Nephron progenitor cell (in vitro differentiated cells): ENCODE results near the gene ATP2A1.
A peak's percentile ranks its signal among the peaks of the same experiment; 100 is the strongest.

ENCODE experiments used
- DNase-seq: peaks from one replicate; pipeline ENCODE4 v3.0.0; 2021
- H3K27ac Mint-ChIP-seq: 2 replicates; pipeline ENCODE4 v1.8.0; 2021; ENCODE audit warnings: mild to moderate bottlenecking, moderate library complexity, mixed read lengths
- H3K27me3 Mint-ChIP-seq: 2 replicates; pipeline ENCODE4 v1.8.0; 2021; ENCODE audit warnings: mild to moderate bottlenecking, low read depth, mixed read lengths; ENCODE audit not compliant: poor library complexity
- H3K36me3 Mint-ChIP-seq: 2 replicates; pipeline ENCODE4 v1.8.0; 2021; ENCODE audit warnings: low read depth, mixed read lengths
- H3K4me1 Mint-ChIP-seq: 2 replicates; pipeline ENCODE4 v1.8.0; 2021; ENCODE audit warnings: mixed read lengths
- H3K4me3 Mint-ChIP-seq: 2 replicates; pipeline ENCODE4 v1.8.0; 2021; ENCODE audit warnings: mild to moderate bottlenecking, moderate library complexity, mixed read lengths
- H3K9me3 Mint-ChIP-seq: 2 replicates; pipeline ENCODE4 v1.8.0; 2021; ENCODE audit warnings: mild to moderate bottlenecking, moderate library complexity, mixed read lengths
- TF ChIP-seq, protein P1 (sequence below): fragments of 200-600 bp; sonication (generic); IDR thresholded peaks from 2 replicates; pipeline ENCODE4 v1.5.0; 2021; ENCODE audit warnings: antibody characterized with exemption

The ATP2A1 gene

DNA sequence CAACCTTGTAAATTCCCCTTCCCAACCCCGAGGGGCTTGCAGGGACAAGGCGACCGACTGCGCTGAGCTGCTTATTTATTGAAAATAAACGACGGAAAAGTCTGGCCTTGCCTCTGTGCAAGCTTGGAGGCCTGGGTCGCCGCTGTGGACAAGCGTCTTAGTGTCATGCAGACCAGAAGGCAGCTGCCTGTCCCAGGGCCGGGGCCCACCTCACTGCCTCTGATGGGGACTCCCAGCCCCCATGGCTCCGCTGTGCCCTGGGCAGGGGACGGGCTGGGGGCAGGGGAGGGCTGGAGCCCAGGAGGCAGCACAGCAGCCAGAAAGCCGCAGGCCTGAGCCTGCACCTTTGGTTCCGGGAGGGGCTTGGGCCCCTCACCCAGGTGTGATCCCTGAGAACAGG is 26.1 kb downstream of the ATP2A1 start:
- Mint-ChIP-seq H3K9me3 (no peaks in the 10 kb centered on the region), H3K36me3 (no peaks in the 10 kb centered on the region), H3K4me3 (no peak overlapping the region), H3K27ac (peak overlapping the region; percentile 79), H3K4me1 (peaks cover 11% of the 10 kb centered on the region), H3K27me3 (peaks cover 3% of the 10 kb centered on the region)
- TF ChIP-seq, protein P1, sequence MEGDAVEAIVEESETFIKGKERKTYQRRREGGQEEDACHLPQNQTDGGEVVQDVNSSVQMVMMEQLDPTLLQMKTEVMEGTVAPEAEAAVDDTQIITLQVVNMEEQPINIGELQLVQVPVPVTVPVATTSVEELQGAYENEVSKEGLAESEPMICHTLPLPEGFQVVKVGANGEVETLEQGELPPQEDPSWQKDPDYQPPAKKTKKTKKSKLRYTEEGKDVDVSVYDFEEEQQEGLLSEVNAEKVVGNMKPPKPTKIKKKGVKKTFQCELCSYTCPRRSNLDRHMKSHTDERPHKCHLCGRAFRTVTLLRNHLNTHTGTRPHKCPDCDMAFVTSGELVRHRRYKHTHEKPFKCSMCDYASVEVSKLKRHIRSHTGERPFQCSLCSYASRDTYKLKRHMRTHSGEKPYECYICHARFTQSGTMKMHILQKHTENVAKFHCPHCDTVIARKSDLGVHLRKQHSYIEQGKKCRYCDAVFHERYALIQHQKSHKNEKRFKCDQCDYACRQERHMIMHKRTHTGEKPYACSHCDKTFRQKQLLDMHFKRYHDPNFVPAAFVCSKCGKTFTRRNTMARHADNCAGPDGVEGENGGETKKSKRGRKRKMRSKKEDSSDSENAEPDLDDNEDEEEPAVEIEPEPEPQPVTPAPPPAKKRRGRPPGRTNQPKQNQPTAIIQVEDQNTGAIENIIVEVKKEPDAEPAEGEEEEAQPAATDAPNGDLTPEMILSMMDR = no peak
- DNase-seq = no peak

DNA sequence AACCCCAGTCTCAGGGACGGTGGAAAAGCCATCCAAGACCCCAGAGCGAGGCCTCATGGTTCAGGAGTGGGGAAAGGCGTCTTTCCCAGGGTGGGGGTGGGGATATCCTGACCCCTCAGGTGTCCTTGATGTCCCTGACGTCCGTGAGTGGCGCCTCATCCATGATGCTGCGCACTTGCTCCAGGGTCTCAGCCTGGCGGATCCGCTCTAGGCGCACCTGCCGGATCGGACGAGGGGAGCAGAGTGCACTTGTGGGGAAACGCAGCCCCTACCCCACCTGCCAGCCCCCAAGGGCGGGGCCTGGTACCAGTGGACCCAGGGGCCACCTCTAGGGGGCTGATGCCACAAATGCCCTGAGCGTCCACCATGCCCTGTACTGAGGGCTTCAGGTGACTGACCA is 26.5 kb downstream of the ATP2A1 start:
- TF ChIP-seq, protein P1 = no peak
- peaks cover 11% of the 10 kb centered on the region for H3K4me1 Mint-ChIP-seq
- no peak overlapping the region for H3K4me3 Mint-ChIP-seq
- DNase-seq = no peak
- H3K9me3 Mint-ChIP-seq = no peaks in the 10 kb centered on the region
- H3K27me3 Mint-ChIP-seq = peaks cover 3% of the 10 kb centered on the region
- no peaks in the 10 kb centered on the region for H3K36me3 Mint-ChIP-seq
- peak overlapping the region; percentile 90 for H3K27ac Mint-ChIP-seq

DNA sequence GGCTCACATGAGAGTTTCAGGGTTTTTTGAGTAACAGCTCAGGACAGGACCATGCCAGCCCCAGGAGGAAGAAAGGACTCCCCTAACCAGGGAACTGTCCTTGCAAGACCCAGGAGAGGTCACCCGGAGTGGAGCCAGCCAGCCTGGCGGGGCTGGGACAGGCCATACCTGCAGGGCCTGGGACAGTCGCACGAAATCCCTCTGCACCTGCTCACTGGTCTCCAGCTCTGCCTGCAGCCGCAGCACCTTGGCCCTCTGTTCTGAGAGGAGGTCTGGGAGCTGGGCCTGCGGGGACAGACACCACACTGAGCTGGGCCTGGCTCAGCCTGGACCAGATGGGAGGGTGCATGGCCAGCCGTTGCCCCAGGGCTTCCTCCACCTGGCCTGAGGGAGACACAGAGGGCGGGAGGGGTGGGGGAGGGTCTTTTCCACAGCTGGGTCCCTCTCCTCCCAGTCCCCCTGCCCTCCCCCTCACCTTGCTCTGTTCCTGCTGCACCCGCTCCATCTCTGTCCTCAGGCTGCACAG is 27.0 kb downstream of the ATP2A1 start:
- no peak overlapping the region for H3K4me3 Mint-ChIP-seq
- peaks cover 3% of the 10 kb centered on the region for H3K27me3 Mint-ChIP-seq
- no peaks in the 10 kb centered on the region for H3K36me3 Mint-ChIP-seq
- peak overlapping the region; percentile 90 for H3K27ac Mint-ChIP-seq
- no peaks in the 10 kb centered on the region for H3K9me3 Mint-ChIP-seq
- TF ChIP-seq, protein P1 = no peak
- H3K4me1 Mint-ChIP-seq = peaks cover 14% of the 10 kb centered on the region
- no peak for DNase-seq

DNA sequence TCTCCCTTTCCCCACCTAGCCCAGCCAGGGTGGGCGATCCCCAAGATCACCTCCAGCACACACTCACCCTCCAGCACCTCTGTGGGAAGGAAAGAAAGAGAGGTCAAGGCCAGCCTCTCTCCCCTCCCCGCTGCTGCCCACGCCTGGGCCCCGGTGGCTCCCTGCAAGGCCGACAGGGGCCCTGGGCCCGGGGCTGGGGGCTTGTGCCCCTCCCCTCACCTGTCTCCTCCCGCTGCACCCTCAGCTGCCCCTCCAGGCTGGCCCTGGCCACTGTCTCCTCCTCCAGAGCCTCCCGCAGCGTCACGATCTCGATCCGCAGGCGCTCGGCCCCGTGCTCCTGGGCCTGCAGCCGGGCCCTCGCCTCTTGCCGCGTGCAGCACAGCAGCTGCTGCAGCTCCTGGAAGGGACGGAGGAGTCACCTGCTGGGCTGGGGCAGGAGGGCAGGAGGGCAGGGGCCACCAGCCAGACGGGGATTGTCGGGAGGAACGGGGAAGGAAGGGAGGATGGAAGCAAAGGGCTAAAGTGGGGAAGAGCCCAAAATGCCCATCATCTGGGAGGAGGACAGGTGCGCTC is 27.6 kb downstream of the ATP2A1 start:
- Mint-ChIP-seq H3K9me3 (no peaks in the 10 kb centered on the region), H3K4me3 (no peak overlapping the region), H3K27me3 (peaks cover 3% of the 10 kb centered on the region), H3K27ac (peak overlapping the region; percentile 83), H3K4me1 (peaks cover 10% of the 10 kb centered on the region), H3K36me3 (no peaks in the 10 kb centered on the region)
- TF ChIP-seq, protein P1 = no peak
- DNase-seq = no peak

DNA sequence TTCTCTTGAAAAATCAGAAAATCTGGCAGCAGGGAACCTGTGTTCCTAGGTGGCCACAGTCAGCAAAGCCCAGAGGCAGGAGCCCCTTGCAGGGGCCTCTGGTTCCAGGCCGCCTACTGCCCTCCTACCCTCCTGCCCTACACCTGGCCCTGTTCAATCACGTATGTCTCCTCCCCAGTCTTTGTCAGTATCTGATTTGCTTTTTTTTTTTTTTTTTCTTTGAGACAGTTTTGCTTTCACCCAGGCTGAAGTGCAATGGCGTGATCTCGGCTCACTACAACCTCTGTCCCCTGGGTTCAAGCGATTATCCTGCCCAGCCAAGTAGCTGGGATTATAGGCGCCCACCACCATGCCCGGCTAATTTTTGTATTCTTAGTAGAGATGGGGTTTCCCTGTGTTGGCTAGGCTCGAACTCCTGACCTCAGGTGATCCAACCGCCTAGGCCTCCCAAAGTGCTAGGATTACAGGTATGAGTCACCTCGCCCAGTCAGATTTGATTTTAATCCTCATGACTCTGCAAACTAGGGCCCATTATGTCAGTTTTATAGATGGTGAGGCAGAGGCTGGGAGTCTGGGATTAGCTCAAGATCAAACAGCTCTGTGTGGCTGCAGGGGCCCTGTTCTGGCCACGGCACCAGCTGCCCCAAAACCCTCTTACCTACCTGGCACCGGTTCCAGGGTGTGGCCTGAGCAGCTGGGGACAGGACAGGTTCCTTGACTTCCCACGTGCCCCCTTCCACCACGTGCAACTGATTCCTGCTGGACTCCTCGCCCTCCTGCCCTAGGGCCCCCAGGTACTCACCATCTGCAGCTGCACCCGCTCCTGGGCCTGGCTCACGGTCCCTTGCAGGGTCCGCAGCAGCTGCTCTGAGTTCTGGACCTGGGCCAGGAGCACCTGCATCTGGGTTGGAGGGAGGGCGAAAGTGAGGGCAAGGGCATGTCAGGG is 32.1 kb downstream of the ATP2A1 start:
- H3K27ac Mint-ChIP-seq = peak overlapping the region; percentile 80
- H3K9me3 Mint-ChIP-seq = no peaks in the 10 kb centered on the region
- H3K36me3 Mint-ChIP-seq = peaks cover 17% of the 10 kb centered on the region
- no peak for DNase-seq
- H3K4me1 Mint-ChIP-seq = peaks cover 6% of the 10 kb centered on the region
- H3K4me3 Mint-ChIP-seq = no peak overlapping the region
- no peaks in the 10 kb centered on the region for H3K27me3 Mint-ChIP-seq
- TF ChIP-seq, protein P1 = no peak
